Liver (tissue), 3 donors: ENCODE data around the gene SPATA16.

Experiments
- CTCF ChIP-seq: fragments of 150-350 bp; IDR thresholded peaks from 2 replicates; pipeline ENCODE4 v1.5.1; 2017; ENCODE audit warnings: improper control_type of control experiment, low read depth, low read length; ENCODE audit not compliant: missing input control
- FOXA1 ChIP-seq: IDR thresholded peaks from 2 replicates; pipeline ENCODE4 v1.6.1; 2016; ENCODE audit warnings: antibody characterized with exemption
- FOXA2 ChIP-seq: IDR thresholded peaks from 2 replicates; pipeline ENCODE4 v1.6.1; 2016; ENCODE audit warnings: antibody characterized with exemption
- JUND ChIP-seq, 2 donors: IDR thresholded peaks; 2 replicates each; pipeline ENCODE4 v1.6.1; 2016; ENCODE audit warnings: antibody characterized with exemption in 2 of 2
- RAD21 ChIP-seq, 2 donors: IDR thresholded peaks; 2 replicates each; pipeline ENCODE4 v1.6.1; 2016; ENCODE audit warnings: antibody characterized with exemption in 2 of 2, mild to moderate bottlenecking in 2 of 2
- REST ChIP-seq: IDR thresholded peaks from 2 replicates; pipeline ENCODE4 v1.6.1; 2016; ENCODE audit warnings: antibody characterized with exemption, mild to moderate bottlenecking
- SP1 ChIP-seq: IDR thresholded peaks from 2 replicates; pipeline ENCODE4 v1.6.1; 2018; ENCODE audit warnings: antibody characterized with exemption, mild to moderate bottlenecking
- TAF1 ChIP-seq: conservative IDR thresholded peaks from 2 replicates; pipeline ENCODE4 v1.6.1; 2016; ENCODE audit warnings: antibody characterized with exemption, mild to moderate bottlenecking
- YY1 ChIP-seq: IDR thresholded peaks from 2 replicates; pipeline ENCODE4 v1.6.1; 2016; ENCODE audit warnings: antibody characterized with exemption, mild to moderate bottlenecking
- ZBTB33 ChIP-seq: IDR thresholded peaks from 2 replicates; pipeline ENCODE4 v1.6.1; 2016; ENCODE audit warnings: antibody characterized with exemption
- donor health status: healthy.
- donor health status: healthy.

- TF ChIP-seq RAD21 (IDR thresholded peaks at IDR 0.05) (no peak), CTCF (no peak), REST (no peak), TAF1 (no peak), SP1 (no peak), ZBTB33 (no peak), JUND (IDR thresholded peaks at IDR 0.05) (no peak), FOXA2 (no peak), YY1 (no peak), FOXA1 (no peak)
Measured at GRCh38 chr3:172876297-172876696, 264.7 kb downstream of the SPATA16 start.
